Osteoblast (primary cell): ENCODE measurements around the gene TMEM39B. TPM values are rescaled to one million over a fixed set of nuclear protein-coding genes. Genes with fewer than 3 reads are reported as not detected.

Experiments
- DNase-seq: peaks from one replicate; pipeline ENCODE4 v3.0.0; 2011; ENCODE audit warnings: low spot score, mixed read lengths; ENCODE audit not compliant: insufficient read length; ENCODE audit errors: missing footprints
- H2AFZ ChIP-seq: 2 replicates; pipeline ENCODE4 v1.6.0; 2011; ENCODE audit warnings: mild to moderate bottlenecking, low read length
- H3K27ac ChIP-seq: 2 replicates; pipeline ENCODE4 v1.5.1; 2011; ENCODE audit warnings: mild to moderate bottlenecking, low read depth, low read length, moderate library complexity
- H3K27me3 ChIP-seq: 2 replicates; pipeline ENCODE4 v1.6.0; 2012; ENCODE audit warnings: mild to moderate bottlenecking, control low read depth, inconsistent platforms, low read length, moderate library complexity; ENCODE audit not compliant: insufficient read depth
- H3K36me3 ChIP-seq: 2 replicates; pipeline ENCODE4 v1.5.1; 2011; ENCODE audit warnings: mild to moderate bottlenecking, low read length, control low read depth, moderate library complexity; ENCODE audit not compliant: insufficient read depth
- H3K4me1 ChIP-seq: 2 replicates; pipeline ENCODE4 v1.5.1; 2011; ENCODE audit warnings: mild to moderate bottlenecking, low read length, control low read depth, moderate library complexity; ENCODE audit not compliant: insufficient read depth
- H3K4me2 ChIP-seq: 2 replicates; pipeline ENCODE4 v1.6.0; 2011; ENCODE audit warnings: mild to moderate bottlenecking, low read length; ENCODE audit not compliant: insufficient read depth
- H3K4me3 ChIP-seq: fragments of 200-600 bp; sonication (generic); 3 replicates; pipeline ENCODE4 v1.5.1; 2012; ENCODE audit warnings: mild to moderate bottlenecking, low read length, inconsistent platforms; ENCODE audit not compliant: insufficient read depth
- H3K79me2 ChIP-seq: 2 replicates; pipeline ENCODE4 v1.6.0; 2012; ENCODE audit warnings: mild to moderate bottlenecking, low read length, control low read depth, inconsistent platforms; ENCODE audit not compliant: insufficient read depth
- H3K9me3 ChIP-seq: 2 replicates; pipeline ENCODE4 v1.5.1; 2011; ENCODE audit warnings: low read depth, low read length, control low read depth
- H4K20me1 ChIP-seq: 2 replicates; pipeline ENCODE4 v1.6.0; 2012; ENCODE audit warnings: mild to moderate bottlenecking, low read length, control low read depth; ENCODE audit not compliant: insufficient read depth
- CTCF ChIP-seq: IDR thresholded peaks from 2 replicates; pipeline ENCODE4 v1.5.1; 2011; ENCODE audit warnings: mild to moderate bottlenecking, low read depth, low read length, moderate library complexity; ENCODE audit errors: extremely low read depth
- small RNA-seq: library from RNA; depleted of rRNA; stranded (forward); fragments of <200 nt; gene quantifications from one replicate; pipeline ENCODE3, GENCODE V24; 2012
- total RNA-seq: library from RNA; depleted of rRNA; stranded (reverse); fragments of >200 nt; gene quantifications from 2 replicates; pipeline ENCODE4 v1.2.3, GENCODE V29; 2012

TMEM39B gene
- total RNA-seq, 1 donor, result 4.7 TPM

GRCh38 chr1:32151319-32151787 lies 78.6 kb downstream of the TMEM39B start:
- Histone ChIP-seq H3K36me3 (peaks cover 7% of the 10 kb centered on the region), H3K4me2 (peak overlapping the region; percentile 29), H2AFZ (no peak overlapping the region), H3K9me3 (no peaks in the 10 kb centered on the region), H3K4me3 (no peak overlapping the region), H3K27me3 (no peaks in the 10 kb centered on the region), H3K4me1 (peaks cover 14% of the 10 kb centered on the region), H4K20me1 (peaks cover 42% of the 10 kb centered on the region), H3K27ac (peak overlapping the region; percentile 78), H3K79me2 (peaks cover 83% of the 10 kb centered on the region)
- DNase-seq, result peak; percentile 88
- TF ChIP-seq CTCF, result no peak

Small RNAs within 50 kb of the gene (small RNA-seq; reads per million reads assigned to genes)
- not detected for gene MIR5585
- gene RF00017, result not detected

Other genes starting within 250 kb of the TMEM39B start
- 539 and 568 TPM in 2 replicates for gene PTP4A2, start 134.6 kb upstream of the TMEM39B start, total RNA-seq
- gene KHDRBS1, start 59.1 kb upstream of the TMEM39B start, total RNA-seq, result 52.8 and 53.9 TPM in 2 replicates
- gene KPNA6, start 35.1 kb downstream of the TMEM39B start, total RNA-seq, result 64.8 and 65.5 TPM in 2 replicates
- 136 and 140 TPM in 2 replicates for gene TXLNA, start 106.7 kb downstream of the TMEM39B start, total RNA-seq
- gene CCDC28B, start 127.7 kb downstream of the TMEM39B start, total RNA-seq, result 8.0 and 11.8 TPM in 2 replicates
- gene IQCC, start 132.7 kb downstream of the TMEM39B start, total RNA-seq, result 1.8 TPM in 2 replicates
- gene DCDC2B, start 136.2 kb downstream of the TMEM39B start, total RNA-seq, result under 0.01 TPM in 1 of 2 replicates, not detected in the other
- 21.5 and 24.2 TPM in 2 replicates for gene TMEM234, start 149.4 kb downstream of the TMEM39B start, total RNA-seq
- gene EIF3I, start 149.5 kb downstream of the TMEM39B start, total RNA-seq, result 253 and 255 TPM in 2 replicates
- 2.5 and 4.4 TPM in 2 replicates for gene FAM167B, start 174.3 kb downstream of the TMEM39B start, total RNA-seq
- gene LCK, start 178.3 kb downstream of the TMEM39B start, total RNA-seq, result 0.29 TPM in 1 of 2 replicates, not detected in the other
- gene HDAC1, start 219.1 kb downstream of the TMEM39B start, total RNA-seq, result 44.5 and 46.6 TPM in 2 replicates